ENCODE data around the gene ANKRD9.

The ANKRD9 gene

GRCh38 chr14:102471921-102472790, 37.4 kb downstream of the ANKRD9 start:
- DNase-seq, result no peak

GRCh38 chr14:102469261-102469660, 40.3 kb downstream of the ANKRD9 start:
- DNase-seq, result no peak

GRCh38 chr14:102464846-102465341, 44.7 kb downstream of the ANKRD9 start:
- no peak for DNase-seq

DNA sequence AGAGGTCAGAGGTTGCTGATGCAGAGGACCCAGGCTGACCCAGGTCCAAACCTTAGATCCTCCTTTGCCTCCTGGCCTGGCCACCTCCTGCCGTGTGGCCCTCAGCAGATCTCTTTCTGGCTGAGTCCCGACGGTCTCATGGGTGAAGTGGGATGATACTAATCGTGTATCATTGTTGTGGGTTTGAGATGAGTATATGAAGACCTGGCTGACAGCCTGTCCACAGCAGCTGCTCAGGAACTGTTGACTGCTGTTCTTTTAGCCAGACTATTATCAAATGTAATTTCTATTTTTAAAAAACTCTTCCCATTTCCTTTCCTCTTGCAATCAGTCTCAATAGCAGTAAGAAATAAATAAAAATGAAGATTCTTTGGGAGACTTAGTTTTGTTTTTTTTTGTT, 45.6 kb downstream of the ANKRD9 start:
- DNase-seq, result no peak

GRCh38 chr14:102462391-102462790, 47.2 kb downstream of the ANKRD9 start:
- no peak for DNase-seq

DNA sequence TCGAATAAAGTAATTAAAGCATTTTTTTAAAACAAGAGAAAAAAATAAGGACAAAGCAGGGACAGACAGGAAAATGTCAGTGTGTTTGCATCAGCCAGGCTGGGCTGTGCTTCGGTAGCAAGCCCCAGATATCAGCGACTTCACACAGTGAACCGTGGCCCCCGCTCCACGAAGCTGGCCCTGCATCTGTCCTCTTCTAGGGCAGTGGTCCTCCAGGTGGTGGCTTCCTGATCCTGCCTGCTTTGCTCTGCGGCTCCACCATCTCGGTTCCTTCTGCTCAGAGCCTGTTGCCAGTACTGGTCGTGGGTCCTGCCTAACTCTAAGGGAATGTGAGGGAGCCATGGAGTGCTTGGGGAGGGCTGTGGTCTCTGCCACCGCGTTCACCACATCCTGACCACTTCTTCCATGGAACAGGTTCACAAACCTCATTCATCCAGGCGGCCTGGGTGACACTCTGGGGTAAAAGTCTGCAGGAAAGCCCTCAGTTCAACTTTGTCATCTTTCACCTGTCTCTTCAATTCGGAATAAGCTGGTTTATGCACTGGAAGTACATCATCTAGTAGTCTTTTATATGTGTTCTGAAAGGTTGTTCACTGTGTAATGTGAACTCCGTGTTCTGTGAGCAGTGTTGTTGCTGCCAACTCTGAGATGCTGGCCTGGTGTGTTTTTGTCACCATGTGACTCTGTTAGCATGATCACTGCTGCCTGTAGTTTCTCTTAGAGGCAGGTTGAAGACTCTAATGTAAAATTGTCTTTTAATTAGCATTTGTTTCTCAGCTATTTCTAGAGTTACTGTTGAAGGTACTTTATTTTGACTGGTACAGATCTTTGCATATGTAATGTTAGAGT, 47.9 kb downstream of the ANKRD9 start:
- no peak for DNase-seq

DNA sequence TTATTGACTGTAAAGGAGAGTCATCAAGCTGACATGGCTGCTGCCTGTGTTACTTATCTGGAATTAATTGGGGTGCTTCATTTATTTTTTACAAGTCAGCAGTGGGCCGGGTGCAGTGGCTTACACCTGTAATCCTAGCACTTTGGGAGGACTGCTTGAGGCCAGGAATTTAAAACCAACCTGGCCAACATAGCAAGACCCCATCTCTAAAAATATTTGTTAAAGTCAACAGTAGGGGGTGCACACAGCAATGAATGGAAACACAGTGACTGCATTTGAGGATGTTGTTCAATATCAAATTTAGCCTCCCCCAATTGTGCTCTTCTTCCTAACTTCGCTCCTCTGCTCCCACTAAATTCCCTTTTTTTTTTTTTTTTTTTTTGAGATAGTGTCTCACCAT, 52.1 kb downstream of the ANKRD9 start:
- no peak for DNase-seq

GRCh38 chr14:102454711-102455110, 54.9 kb downstream of the ANKRD9 start:
- DNase-seq, result no peak

DNA sequence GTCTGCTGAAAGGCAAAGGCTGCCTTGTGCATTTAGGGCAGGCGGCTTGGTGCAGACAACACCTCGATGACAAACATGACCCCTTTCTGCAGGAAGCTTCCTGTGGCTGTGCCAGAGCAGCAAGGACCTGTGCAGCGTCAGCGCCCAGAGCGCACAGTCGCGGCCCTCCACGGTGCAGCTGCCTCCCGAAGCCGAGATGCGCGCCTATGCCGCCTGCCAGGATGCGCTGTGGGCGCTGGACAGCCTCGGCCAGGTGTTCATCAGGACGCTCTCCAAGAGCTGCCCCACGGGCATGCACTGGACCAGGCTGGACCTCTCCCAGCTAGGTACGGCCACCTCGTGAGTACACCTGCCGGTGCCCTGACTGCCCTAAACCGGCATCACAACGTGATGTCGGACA, 57.3 kb downstream of the ANKRD9 start:
- DNase-seq, result no peak

Measured in stimulated activated CD4-positive, alpha-beta T cell treated with anti-CD3 and anti-CD28 coated beads, Interleukin-4, amount 100 ng/mL, for 1 hour (primary cell).